ENCODE data around the gene APBB1IP. TPM values are rescaled to one million over a fixed set of nuclear protein-coding genes. Genes with fewer than 3 reads are reported as not detected.
A peak's percentile ranks its signal among the peaks of the same experiment; 100 is the strongest.
"Not testable (repeated sequence)": the region's sequence is repeated elsewhere in the genome, so short reads cannot be mapped to it uniquely, and the experiment has no call there.

Gene APBB1IP
- total and polyA plus RNA-seq, 11 donors: 0.81 to 19.6 (median 1.7) TPM

GRCh38 chr10:26468700-26469099 is 30.6 kb downstream of the APBB1IP start:
- DNase-seq (no peak), ATAC-seq (no peak)
- Histone ChIP-seq H3K4me1 (peaks cover 0 to 41% (median 0%) of the 10 kb centered on the region in 12 donors), H3K4me3 (no peak overlapping the region), H3K9me3 (no peaks in the 10 kb centered on the region), H3K27ac (peak overlapping the region in 1 of 12 donors; percentile 5), H3K27me3 (no peaks in the 10 kb centered on the region), H3K36me3 (peaks cover 0 to 7% (median 0%) of the 10 kb centered on the region in 9 donors)
- 70 to 79% (median 76%) methylated on average over 6 of the region's 6 CpGs for WGBS, 4 donors
- intact Hi-C loops (cut with DNase I): no loop called here
- no peak for TF ChIP-seq CTCF (IDR thresholded peaks at IDR 0.05)
- TF ChIP-seq POLR2A (IDR thresholded peaks at IDR 0.05): no peak

GRCh38 chr10:26472492-26472778 is 34.3 kb downstream of the APBB1IP start:
- Histone ChIP-seq H3K9me3 (no peaks in the 10 kb centered on the region), H3K4me3 (no peak overlapping the region), H3K36me3 (no peaks in the 10 kb centered on the region), H3K4me1 (peaks cover 0 to 64% (median 0%) of the 10 kb centered on the region in 12 donors), H3K27ac (no peak overlapping the region), H3K27me3 (no peaks in the 10 kb centered on the region)
- 77 to 79% (median 78%) methylated on average over 5 of the region's 5 CpGs for WGBS, 4 donors
- DNase-seq: no peak
- TF ChIP-seq CTCF (IDR thresholded peaks at IDR 0.05) (no peak), POLR2A (IDR thresholded peaks at IDR 0.05) (no peak)
- no peak for ATAC-seq
- intact Hi-C loops (cut with DNase I): no loop called here

- Histone ChIP-seq H3K9me3 (no peaks in the 10 kb centered on the region), H3K27me3 (no peaks in the 10 kb centered on the region), H3K4me3 (no peak overlapping the region), H3K36me3 (no peaks in the 10 kb centered on the region), H3K4me1 (peaks cover 0 to 68% (median 0%) of the 10 kb centered on the region in 12 donors), H3K27ac (peak overlapping the region in 2 of 12 donors; percentile 27 to 51)
- no peak for TF ChIP-seq POLR2A (IDR thresholded peaks at IDR 0.05)
- no peak for TF ChIP-seq CTCF (IDR thresholded peaks at IDR 0.05)
- DNase-seq: no peak
- intact Hi-C loops (cut with DNase I): no loop called here
- 70 to 80% (median 75%) methylated on average over 1 of the region's 1 CpG for WGBS, 4 donors
- ATAC-seq: peak in 3 of 4 donors; percentile 37 to 61 (median 54)
These were observed 35.9 kb downstream of the APBB1IP start for GRCh38 chr10:26474026-26474425.

GRCh38 chr10:26474845-26475244 is 36.7 kb downstream of the APBB1IP start:
- H3K4me3 ChIP-seq; DNase-seq; intact Hi-C loops (cut with DNase I); H3K36me3 ChIP-seq; H3K9me3 ChIP-seq; ATAC-seq; H3K27me3 ChIP-seq: not testable (repeated sequence)
- Histone ChIP-seq H3K4me1 (peaks cover 0 to 67% (median 0%) of the 10 kb centered on the region in 12 donors), H3K27ac (peak overlapping the region in 3 of 12 donors; percentile 27 to 51 (median 29))
- WGBS, 4 donors: 80 to 88% (median 81%) methylated on average over 8 of the region's 8 CpGs

- ATAC-seq (no peak), DNase-seq (no peak)
- H3K36me3 ChIP-seq: no peaks in the 10 kb centered on the region
- WGBS, 4 donors: 60 to 85% (median 64%) methylated on average over 6 of the region's 6 CpGs
- peaks cover 0 to 72% (median 0%) of the 10 kb centered on the region in 12 donors for H3K4me1 ChIP-seq
- intact Hi-C loops (cut with DNase I): no loop called here
- H3K4me3 ChIP-seq: no peak overlapping the region
- TF ChIP-seq POLR2A (IDR thresholded peaks at IDR 0.05) (no peak), CTCF (IDR thresholded peaks at IDR 0.05) (no peak)
- no peaks in the 10 kb centered on the region for H3K27me3 ChIP-seq
- H3K27ac ChIP-seq: peak overlapping the region in 2 of 12 donors; percentile 27 to 45
- H3K9me3 ChIP-seq: no peaks in the 10 kb centered on the region
These were observed 37.2 kb downstream of the APBB1IP start for GRCh38 chr10:26475386-26475785.

Measured in heart left ventricle (tissue), 16 donors.